PC-3 (cell line): ENCODE results near the gene GXYLT2.

ENCODE experiments used
- CTCF ChIP-seq: fragments of 300-600 bp; sonication (generic); conservative IDR thresholded peaks from 2 replicates; pipeline ENCODE4 v1.5.1; 2017; ENCODE audit warnings: antibody characterized with exemption, low read depth, mild to moderate bottlenecking, low read length
- EZH2 ChIP-seq: fragments of 300-600 bp; sonication (generic); IDR thresholded peaks from one replicate; pipeline ENCODE4 v1.6.1; 2017; ENCODE audit warnings: antibody characterized with exemption, mild to moderate bottlenecking, low read length; ENCODE audit not compliant: unreplicated experiment

- TF ChIP-seq CTCF (peak; percentile 81), EZH2 (no peak)
These were observed 50.8 kb downstream of the GXYLT2 start for GRCh38 chr3:72938471-72939265.
